Right atrium auricular region (tissue), 2 donors: ENCODE results near the gene RPUSD4. TPM values are rescaled to one million over a fixed set of nuclear protein-coding genes. Genes with fewer than 3 reads are reported as not detected.

ENCODE experiments used
- DNase-seq: peaks from one replicate; pipeline ENCODE4 v3.0.0-alpha.2; 2019; ENCODE audit warnings: low spot score
- H3K27ac ChIP-seq, 2 donors: fragments of 200-600 bp; sonication (generic); 1 replicate in 1 of 2; 2 replicates in 1 of 2; pipeline ENCODE4 v1.5.1; 2016 to 2019
- H3K27me3 ChIP-seq, 2 donors: fragments of 200-600 bp; sonication (generic); one replicate each; pipeline versions ENCODE4 v1.5.1 to v1.6.0; 2017 to 2019
- H3K36me3 ChIP-seq: fragments of 200-600 bp; sonication (generic); one replicate; pipeline ENCODE4 v1.5.1; 2016
- H3K4me1 ChIP-seq, 2 donors: fragments of 200-600 bp; sonication (generic); one replicate each; pipeline versions ENCODE4 v1.5.1 to v1.6.0; 2017 to 2019
- H3K4me3 ChIP-seq, 2 donors: fragments of 200-600 bp; sonication (generic); 1 replicate in 1 of 2; 2 replicates in 1 of 2; pipeline ENCODE4 v1.5.1; 2017 to 2019; ENCODE audit warnings: mild to moderate bottlenecking in 1 of 2, moderate library complexity in 1 of 2
- H3K9me3 ChIP-seq, 2 donors: fragments of 200-600 bp; sonication (generic); one replicate each; pipeline ENCODE4 v1.5.1; 2019
- CTCF ChIP-seq, 2 donors: fragments of 200-600 bp; sonication (generic); IDR thresholded peaks; one replicate each; pipeline ENCODE4 v1.5.1; 2019; ENCODE audit warnings: antibody characterized with exemption in 2 of 2
- total RNA-seq, 2 donors: library from RNA; depleted of rRNA; stranded (reverse); fragments of >200 nt; gene quantifications; one replicate each; pipeline ENCODE4 v1.1.0, GENCODE V29; 2016

RPUSD4 gene
- total RNA-seq, 2 donors from 2014 or later, result 13.3 to 14.3 TPM

GRCh38 chr11:126166413-126166812 lies 45.0 kb downstream of the RPUSD4 start:
- H3K4me1 ChIP-seq, result no peaks in the 10 kb centered on the region
- H3K4me3 ChIP-seq, result no peak overlapping the region
- H3K27me3 ChIP-seq, result no peaks in the 10 kb centered on the region
- no peak for DNase-seq
- no peaks in the 10 kb centered on the region for H3K9me3 ChIP-seq
- TF ChIP-seq CTCF (IDR thresholded peaks at IDR 0.05), result no peak
- no peak overlapping the region for H3K27ac ChIP-seq
- H3K36me3 ChIP-seq, result no peaks in the 10 kb centered on the region

- DNase-seq, result no peak
- no peak overlapping the region for H3K4me3 ChIP-seq
- no peaks in the 10 kb centered on the region for H3K4me1 ChIP-seq
- H3K36me3 ChIP-seq, result no peaks in the 10 kb centered on the region
- H3K27me3 ChIP-seq, result no peaks in the 10 kb centered on the region
- no peaks in the 10 kb centered on the region for H3K9me3 ChIP-seq
- TF ChIP-seq CTCF (IDR thresholded peaks at IDR 0.05), result no peak
- H3K27ac ChIP-seq, result no peak overlapping the region
Measured at GRCh38 chr11:126165757-126166156, 45.7 kb downstream of the RPUSD4 start.

GRCh38 chr11:126165311-126165720 lies 46.1 kb downstream of the RPUSD4 start:
- Histone ChIP-seq H3K27ac (no peak overlapping the region), H3K4me1 (no peaks in the 10 kb centered on the region), H3K4me3 (no peak overlapping the region), H3K9me3 (no peaks in the 10 kb centered on the region), H3K27me3 (no peaks in the 10 kb centered on the region), H3K36me3 (no peaks in the 10 kb centered on the region)
- no peak for TF ChIP-seq CTCF (IDR thresholded peaks at IDR 0.05)
- no peak for DNase-seq

- DNase-seq, result no peak
- no peak for TF ChIP-seq CTCF (IDR thresholded peaks at IDR 0.05)
- Histone ChIP-seq H3K9me3 (no peaks in the 10 kb centered on the region), H3K36me3 (no peaks in the 10 kb centered on the region), H3K4me3 (no peak overlapping the region), H3K4me1 (no peaks in the 10 kb centered on the region), H3K27ac (no peak overlapping the region), H3K27me3 (no peaks in the 10 kb centered on the region)
Measured at GRCh38 chr11:126164781-126165180, 46.7 kb downstream of the RPUSD4 start.

- TF ChIP-seq CTCF (IDR thresholded peaks at IDR 0.05), result no peak
- Histone ChIP-seq H3K36me3 (no peaks in the 10 kb centered on the region), H3K27me3 (no peaks in the 10 kb centered on the region), H3K9me3 (no peaks in the 10 kb centered on the region), H3K4me1 (no peaks in the 10 kb centered on the region), H3K27ac (no peak overlapping the region), H3K4me3 (no peak overlapping the region)
- DNase-seq, result no peak
Measured at GRCh38 chr11:126163779-126164178, 47.7 kb downstream of the RPUSD4 start.

GRCh38 chr11:126163074-126163700 lies 48.3 kb downstream of the RPUSD4 start:
- H3K4me1 ChIP-seq, result no peaks in the 10 kb centered on the region
- TF ChIP-seq CTCF (IDR thresholded peaks at IDR 0.05), result no peak
- DNase-seq, result no peak
- H3K27me3 ChIP-seq, result no peaks in the 10 kb centered on the region
- H3K36me3 ChIP-seq, result no peaks in the 10 kb centered on the region
- no peak overlapping the region for H3K4me3 ChIP-seq
- no peaks in the 10 kb centered on the region for H3K9me3 ChIP-seq
- H3K27ac ChIP-seq, result no peak overlapping the region
